ENCODE results near the gene ARHGAP27. TPM values are rescaled to one million over a fixed set of nuclear protein-coding genes. Genes with fewer than 3 reads are reported as not detected.

The ARHGAP27 gene
- total RNA-seq, 1 experiment from 2014 or later, result 39.2 TPM

DNA sequence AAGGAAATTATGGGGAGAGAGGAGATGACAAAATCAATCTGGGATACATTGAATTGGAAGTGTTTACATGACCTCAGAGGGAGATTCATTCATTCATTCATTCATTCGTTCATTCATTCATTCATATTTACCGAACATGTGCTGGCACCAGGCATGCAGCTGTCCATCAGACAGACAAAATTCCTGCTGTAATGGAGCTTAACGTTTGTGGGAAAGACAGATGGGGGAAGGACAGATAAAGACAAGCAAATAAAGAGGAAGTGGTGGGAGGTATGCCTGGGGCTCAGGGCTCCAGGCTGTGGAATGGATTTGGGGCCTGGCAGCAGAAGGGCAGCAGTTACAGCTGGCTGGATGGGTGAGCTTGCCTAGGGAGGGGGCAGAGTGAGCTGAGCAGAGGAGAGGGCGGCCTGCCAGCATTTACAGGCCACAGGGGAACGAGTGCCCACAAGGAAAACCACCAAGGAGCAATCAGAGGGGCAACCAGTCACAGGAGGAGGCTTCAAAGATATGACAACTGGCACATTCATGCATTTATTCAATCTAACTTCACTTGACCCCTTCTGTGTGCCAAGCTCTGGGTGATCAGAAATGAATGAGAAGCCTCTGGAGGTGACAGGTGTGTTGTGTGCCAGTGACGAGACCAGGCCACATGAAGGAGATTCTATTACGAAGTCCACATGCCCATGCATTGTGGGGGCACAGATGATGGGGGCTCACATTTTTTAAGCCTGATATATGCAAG is 48.5 kb downstream of the ARHGAP27 start:
- BruUV-seq (replicated peaks), result no TSS peak
- ATAC-seq, result peak; percentile 17; the same call in 1 of the 2 replicates
- no peaks in the 10 kb centered on the region for H3K36me3 ChIP-seq (ENCODE audit: control insufficient read depth, insufficient read depth, low read length)
- H3K27me3 ChIP-seq (ENCODE audit: control insufficient read depth, insufficient read depth, low read length), result no peaks in the 10 kb centered on the region
- ChIA-PET POLR2A (interaction anchor here (0.6 to 0.9 kb wide), 2 partner anchors 17 to 65 kb away, joined by 3 read pairs; no protein-coding TSS in a partner anchor), CTCF (interaction anchor here (0.7 to 1.8 kb wide), 3 partner anchors 41 to 107 kb away, joined by 5 to 6 read pairs (median 5); partner anchors contain the start of gene MAP3K14)
- DNase-seq (ENCODE audit: low read depth, low spot score), result no peak
- peaks cover 47% of the 10 kb centered on the region for H3K4me1 ChIP-seq (ENCODE audit: control insufficient read depth, insufficient read depth, low read length)
- in situ Hi-C loops (cut with HindIII; ENCODE audit: low pct_unique_long_range_greater_than_20kb, low sequenced_read_pairs), result no loop called here
- TF ChIP-seq, protein P1, sequence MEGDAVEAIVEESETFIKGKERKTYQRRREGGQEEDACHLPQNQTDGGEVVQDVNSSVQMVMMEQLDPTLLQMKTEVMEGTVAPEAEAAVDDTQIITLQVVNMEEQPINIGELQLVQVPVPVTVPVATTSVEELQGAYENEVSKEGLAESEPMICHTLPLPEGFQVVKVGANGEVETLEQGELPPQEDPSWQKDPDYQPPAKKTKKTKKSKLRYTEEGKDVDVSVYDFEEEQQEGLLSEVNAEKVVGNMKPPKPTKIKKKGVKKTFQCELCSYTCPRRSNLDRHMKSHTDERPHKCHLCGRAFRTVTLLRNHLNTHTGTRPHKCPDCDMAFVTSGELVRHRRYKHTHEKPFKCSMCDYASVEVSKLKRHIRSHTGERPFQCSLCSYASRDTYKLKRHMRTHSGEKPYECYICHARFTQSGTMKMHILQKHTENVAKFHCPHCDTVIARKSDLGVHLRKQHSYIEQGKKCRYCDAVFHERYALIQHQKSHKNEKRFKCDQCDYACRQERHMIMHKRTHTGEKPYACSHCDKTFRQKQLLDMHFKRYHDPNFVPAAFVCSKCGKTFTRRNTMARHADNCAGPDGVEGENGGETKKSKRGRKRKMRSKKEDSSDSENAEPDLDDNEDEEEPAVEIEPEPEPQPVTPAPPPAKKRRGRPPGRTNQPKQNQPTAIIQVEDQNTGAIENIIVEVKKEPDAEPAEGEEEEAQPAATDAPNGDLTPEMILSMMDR (IDR thresholded peaks at IDR 0.05), result no peak
- no peak for TF ChIP-seq POLR2AphosphoS5 (IDR thresholded peaks at IDR 0.05; ENCODE audit: low read depth, low read length)
- no peak for TF ChIP-seq TCF7L2 (IDR thresholded peaks at IDR 0.05; ENCODE audit: low read depth, low read length)
- TF ChIP-seq, protein P2, sequence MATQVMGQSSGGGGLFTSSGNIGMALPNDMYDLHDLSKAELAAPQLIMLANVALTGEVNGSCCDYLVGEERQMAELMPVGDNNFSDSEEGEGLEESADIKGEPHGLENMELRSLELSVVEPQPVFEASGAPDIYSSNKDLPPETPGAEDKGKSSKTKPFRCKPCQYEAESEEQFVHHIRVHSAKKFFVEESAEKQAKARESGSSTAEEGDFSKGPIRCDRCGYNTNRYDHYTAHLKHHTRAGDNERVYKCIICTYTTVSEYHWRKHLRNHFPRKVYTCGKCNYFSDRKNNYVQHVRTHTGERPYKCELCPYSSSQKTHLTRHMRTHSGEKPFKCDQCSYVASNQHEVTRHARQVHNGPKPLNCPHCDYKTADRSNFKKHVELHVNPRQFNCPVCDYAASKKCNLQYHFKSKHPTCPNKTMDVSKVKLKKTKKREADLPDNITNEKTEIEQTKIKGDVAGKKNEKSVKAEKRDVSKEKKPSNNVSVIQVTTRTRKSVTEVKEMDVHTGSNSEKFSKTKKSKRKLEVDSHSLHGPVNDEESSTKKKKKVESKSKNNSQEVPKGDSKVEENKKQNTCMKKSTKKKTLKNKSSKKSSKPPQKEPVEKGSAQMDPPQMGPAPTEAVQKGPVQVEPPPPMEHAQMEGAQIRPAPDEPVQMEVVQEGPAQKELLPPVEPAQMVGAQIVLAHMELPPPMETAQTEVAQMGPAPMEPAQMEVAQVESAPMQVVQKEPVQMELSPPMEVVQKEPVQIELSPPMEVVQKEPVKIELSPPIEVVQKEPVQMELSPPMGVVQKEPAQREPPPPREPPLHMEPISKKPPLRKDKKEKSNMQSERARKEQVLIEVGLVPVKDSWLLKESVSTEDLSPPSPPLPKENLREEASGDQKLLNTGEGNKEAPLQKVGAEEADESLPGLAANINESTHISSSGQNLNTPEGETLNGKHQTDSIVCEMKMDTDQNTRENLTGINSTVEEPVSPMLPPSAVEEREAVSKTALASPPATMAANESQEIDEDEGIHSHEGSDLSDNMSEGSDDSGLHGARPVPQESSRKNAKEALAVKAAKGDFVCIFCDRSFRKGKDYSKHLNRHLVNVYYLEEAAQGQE (IDR thresholded peaks at IDR 0.05; ENCODE audit: insufficient read depth in 1 of 2, low read depth in 2 of 2, low read length in 1 of 2), result no peak
- no peak for TF ChIP-seq SIN3A (IDR thresholded peaks at IDR 0.05; ENCODE audit: borderline replicate concordance, insufficient read depth, low read depth, low read length)
- no peak overlapping the region for H3K4me3 ChIP-seq (ENCODE audit: low read depth in 2 of 2, low read length in 2 of 2)
- no peaks in the 10 kb centered on the region for H3K9me3 ChIP-seq (ENCODE audit: control insufficient read depth, insufficient read depth, low read depth, low read length)
- peak overlapping the region; percentile 86 for H3K27ac ChIP-seq (ENCODE audit: low read length)
- intact Hi-C loops (cut with micrococcal nuclease; ENCODE audit: unreplicated experiment), result loop anchor here (5.0 kb wide), 1 partner anchor 67 kb away; the partner anchor contains the start of gene MAP3K14

DNA sequence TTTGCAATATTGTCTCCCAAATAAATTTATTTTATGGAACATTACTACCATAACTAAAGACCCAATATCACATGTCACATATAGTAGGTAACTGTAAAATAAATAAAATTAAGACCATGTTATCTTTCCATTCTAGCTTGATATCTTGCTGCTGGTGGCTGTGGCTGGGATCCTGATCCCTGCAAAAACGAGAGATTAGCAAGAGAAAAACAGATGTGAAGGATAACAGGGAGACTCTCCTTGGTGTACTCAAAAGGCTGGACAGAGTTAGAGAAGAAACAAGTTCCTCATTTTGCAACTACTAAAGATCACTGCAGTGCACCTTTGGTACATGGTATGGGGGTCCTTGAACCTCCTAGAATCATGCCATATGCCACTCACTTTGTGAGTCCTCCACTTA is 49.7 kb downstream of the ARHGAP27 start:
- CTCF ChIA-PET, result no interaction called here

More for the DNA sequence above, 49.7 kb downstream of the ARHGAP27 start:
- Histone ChIP-seq H3K27me3 (ENCODE audit: control insufficient read depth, insufficient read depth, low read length) (no peaks in the 10 kb centered on the region), H3K4me3 (ENCODE audit: low read depth in 2 of 2, low read length in 2 of 2) (no peak overlapping the region), H3K9me3 (ENCODE audit: control insufficient read depth, insufficient read depth, low read depth, low read length) (no peaks in the 10 kb centered on the region), H3K36me3 (ENCODE audit: control insufficient read depth, insufficient read depth, low read length) (no peaks in the 10 kb centered on the region), H3K27ac (ENCODE audit: low read length) (peak overlapping the region; percentile 94), H3K4me1 (ENCODE audit: control insufficient read depth, insufficient read depth, low read length) (peaks cover 47% of the 10 kb centered on the region)
- ATAC-seq (no peak), DNase-seq (ENCODE audit: low read depth, low spot score) (no peak)
- TF ChIP-seq POLR2AphosphoS5 (IDR thresholded peaks at IDR 0.05; ENCODE audit: low read depth, low read length) (no peak), SIN3A (IDR thresholded peaks at IDR 0.05; ENCODE audit: borderline replicate concordance, insufficient read depth, low read depth, low read length) (no peak), TCF7L2 (IDR thresholded peaks at IDR 0.05; ENCODE audit: low read depth, low read length) (no peak)
- TF ChIP-seq, protein P2 (IDR thresholded peaks at IDR 0.05; ENCODE audit: insufficient read depth in 1 of 2, low read depth in 2 of 2, low read length in 1 of 2), result no peak
- TF ChIP-seq, protein P1 (IDR thresholded peaks at IDR 0.05), result no peak
- BruUV-seq (replicated peaks), result no TSS peak
- POLR2A ChIA-PET, result no interaction called here
- intact Hi-C loops (cut with micrococcal nuclease; ENCODE audit: unreplicated experiment), result loop anchor here (5.0 kb wide), 1 partner anchor 66 kb away; the partner anchor contains the start of gene MAP3K14
- in situ Hi-C loops (cut with HindIII; ENCODE audit: low pct_unique_long_range_greater_than_20kb, low sequenced_read_pairs), result no loop called here
